ENCODE results near the gene RBM38. TPM values are rescaled to one million over a fixed set of nuclear protein-coding genes. Genes with fewer than 3 reads are reported as not detected.

RBM38 gene
- total and polyA plus RNA-seq, 2 of the 13 experiments (the other 11 are each of a cell fraction or from before 2014, with no cell fraction given): 24.2 to 34.2 TPM

DNA sequence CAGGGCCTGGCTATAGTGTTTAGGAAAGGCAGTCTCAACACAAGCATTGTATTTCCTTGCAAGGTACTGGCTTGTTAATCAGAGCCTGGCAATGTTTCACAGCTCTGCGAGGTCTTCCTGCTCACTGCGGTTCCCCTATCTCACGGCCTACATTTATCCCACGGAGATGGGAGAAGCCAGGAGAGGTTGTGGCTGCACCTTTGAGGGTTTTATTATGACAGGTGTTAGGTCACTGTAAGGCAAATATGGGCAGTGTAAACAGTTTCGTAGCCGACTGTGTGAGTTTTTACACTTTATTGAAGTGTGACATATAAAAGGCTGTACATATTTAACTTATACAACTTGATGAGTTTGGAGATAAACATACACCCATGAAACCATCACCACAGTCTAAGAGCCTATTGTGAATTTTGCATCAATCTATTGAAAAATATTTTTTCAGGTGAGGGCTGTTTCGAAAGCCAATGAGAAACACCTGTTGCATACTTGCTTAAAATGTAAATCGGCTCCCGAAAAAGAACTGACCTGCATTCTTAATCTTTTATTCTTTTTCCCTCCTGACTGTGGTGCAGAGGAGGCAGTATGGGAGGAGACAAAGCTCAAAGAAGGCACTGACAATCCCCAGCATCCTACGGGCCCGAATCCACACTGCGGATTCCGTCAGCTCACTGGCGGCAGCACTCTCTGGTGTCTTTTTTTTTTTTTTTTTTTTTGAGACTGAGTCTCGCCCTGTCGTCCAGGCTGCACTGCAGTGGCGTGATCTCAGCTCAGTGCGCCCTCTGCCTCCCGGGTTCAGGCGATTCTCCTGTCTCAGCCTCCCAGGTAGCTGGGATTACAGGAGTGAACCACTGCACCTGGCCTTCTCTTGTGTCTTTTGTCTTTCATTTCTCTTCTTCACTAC lies 7.5 kb upstream of the RBM38 start:
- in situ Hi-C loops (cut with HindIII; ENCODE audit: extremely low pct_ligation_motif_present, low pct_unique_long_range_greater_than_20kb) (loop anchor here (5.0 to 25.0 kb wide), 3 partner anchors 114 to 829 kb away; no protein-coding TSS in a partner anchor), intact Hi-C loops (cut with micrococcal nuclease; ENCODE audit: unreplicated experiment) (no loop called here)
- Histone ChIP-seq H3K36me3 (replicated peaks in 1 of 2; ENCODE audit: control insufficient read depth in 1 of 2, insufficient read depth in 2 of 2, low read length in 2 of 2) (peaks cover 8 to 11% of the 10 kb centered on the region in 2 experiments; a peak in 4 of 5 replicates), H3K4me2 (ENCODE audit: low read depth, low read length) (no peak overlapping the region), H3K4me3 (replicated peaks in 1 of 3; ENCODE audit: insufficient read depth in 1 of 3, low read depth in 2 of 3, low read length in 3 of 3) (no peak overlapping the region), H4K20me1 (ENCODE audit: insufficient read depth, low read length) (0 out of 2 replicates have a peak, but pooled peaks cover 4% of the 10 kb centered on the region), H3K9ac (ENCODE audit: insufficient read depth, low read depth, low read length) (0 out of 2 replicates have a peak overlapping the region, but pooled peaks have one; percentile 14), H3K9me3 (ENCODE audit: low read length) (no peaks in the 10 kb centered on the region), H3K79me2 (ENCODE audit: insufficient read depth, low read length) (no peaks in the 10 kb centered on the region), H3K4me1 (ENCODE audit: insufficient read depth, low read length) (0 out of 2 replicates have a peak, but pooled peaks cover 2% of the 10 kb centered on the region), H3K27ac (ENCODE audit: extremely low read length, insufficient read depth, low read length) (no peak overlapping the region), H3K27me3 (ENCODE audit: control insufficient read depth in 1 of 2, insufficient read depth in 2 of 2, low read length in 2 of 2) (no peaks in the 10 kb centered on the region), H2AFZ (ENCODE audit: low read length) (no peak overlapping the region)
- FAIRE-seq: no peak
- no peak for ATAC-seq
- TF ChIP-seq SMC3 (IDR thresholded peaks at IDR 0.05; ENCODE audit: low read length) (no peak), ZNF605 (CRISPR knock-in tag; IDR thresholded peaks at IDR 0.05) (no peak), HNRNPH1 (optimal IDR thresholded peaks at IDR 0.05; ENCODE audit: low read depth, low read length) (no peak), ZNF879 (CRISPR knock-in tag; IDR thresholded peaks at IDR 0.05) (no peak), SALL1 (CRISPR knock-in tag; IDR thresholded peaks at IDR 0.05) (no peak), EED (CRISPR knock-in tag; IDR thresholded peaks at IDR 0.05) (no peak), CHD4 (IDR thresholded peaks at IDR 0.05; ENCODE audit: borderline replicate concordance, low read length) (no peak)
- DNase-seq (ENCODE audit: low spot score): no peak
- CTCF ChIA-PET (ENCODE audit: low intra/inter-chr PET ratio, low total read pairs): interaction anchor here (2.2 to 5.2 kb wide), 2 partner anchors 52 to 110 kb away, joined by 5 to 127 read pairs; no protein-coding TSS in a partner anchor
- POLR2A ChIA-PET: no interaction called here
- BruUV-seq (replicated peaks): no TSS peak
- 96% methylated on average over 20 of the region's 20 CpGs for WGBS (ENCODE audit: low lambda C conversion rate)

DNA sequence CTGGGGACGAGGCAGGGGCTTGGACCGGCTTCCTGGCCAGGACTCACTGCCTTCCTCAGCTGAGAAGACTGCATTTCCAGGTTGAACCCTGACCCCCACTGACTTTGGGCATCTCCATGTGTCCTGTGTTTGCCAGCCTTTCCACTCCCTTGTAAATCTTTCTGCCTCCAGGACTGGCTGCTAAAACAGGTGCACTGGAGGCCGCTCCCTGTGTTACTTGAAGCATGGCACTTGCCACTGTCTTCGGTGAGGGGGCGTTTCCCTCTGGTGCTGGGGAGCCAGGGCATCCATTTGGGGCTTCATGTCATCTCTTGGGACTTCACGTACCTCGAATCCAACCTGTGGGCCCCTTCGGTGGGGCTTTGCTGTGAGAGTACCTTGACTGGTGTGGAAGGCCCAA lies 6.7 kb upstream of the RBM38 start:
- no peak overlapping the region for H2AFZ ChIP-seq (ENCODE audit: low read length)
- WGBS (ENCODE audit: low lambda C conversion rate): 92% methylated on average over 8 of the region's 8 CpGs
- no peak overlapping the region for H3K4me3 ChIP-seq (replicated peaks in 1 of 3; ENCODE audit: insufficient read depth in 1 of 3, low read depth in 2 of 3, low read length in 3 of 3)
- H3K4me1 ChIP-seq (ENCODE audit: insufficient read depth, low read length): peaks cover 6% of the 10 kb centered on the region
- FAIRE-seq (no peak), ATAC-seq (no peak), DNase-seq (ENCODE audit: low spot score) (no peak)
- no peak overlapping the region for H3K9ac ChIP-seq (ENCODE audit: insufficient read depth, low read depth, low read length)
- H3K27ac ChIP-seq (ENCODE audit: extremely low read length, insufficient read depth, low read length): no peak overlapping the region
- no peaks in the 10 kb centered on the region for H3K27me3 ChIP-seq (ENCODE audit: control insufficient read depth in 1 of 2, insufficient read depth in 2 of 2, low read length in 2 of 2)
- BruUV-seq (replicated peaks): no TSS peak
- ChIA-PET CTCF (ENCODE audit: low intra/inter-chr PET ratio, low total read pairs) (interaction anchor here (5.2 kb wide), 1 partner anchor 110 kb away, joined by 127 read pairs; no protein-coding TSS in a partner anchor), POLR2A (no interaction called here)
- H4K20me1 ChIP-seq (ENCODE audit: insufficient read depth, low read length): 0 out of 2 replicates have a peak, but pooled peaks cover 4% of the 10 kb centered on the region
- in situ Hi-C loops (cut with HindIII; ENCODE audit: extremely low pct_ligation_motif_present, low pct_unique_long_range_greater_than_20kb): loop anchor here (5.0 to 25.0 kb wide), 3 partner anchors 113 to 828 kb away; no protein-coding TSS in a partner anchor
- no peaks in the 10 kb centered on the region for H3K9me3 ChIP-seq (ENCODE audit: low read length)
- H3K36me3 ChIP-seq (replicated peaks in 1 of 2; ENCODE audit: control insufficient read depth in 1 of 2, insufficient read depth in 2 of 2, low read length in 2 of 2): peaks cover 6 to 9% of the 10 kb centered on the region in 2 experiments; a peak in 4 of 5 replicates
- no peak overlapping the region for H3K4me2 ChIP-seq (ENCODE audit: low read depth, low read length)
- intact Hi-C loops (cut with micrococcal nuclease; ENCODE audit: unreplicated experiment): no loop called here
- no peaks in the 10 kb centered on the region for H3K79me2 ChIP-seq (ENCODE audit: insufficient read depth, low read length)
- TF ChIP-seq FOXA1 (IDR thresholded peaks at IDR 0.05) (no peak), FOXA1 (CRISPR knock-in tag; IDR thresholded peaks at IDR 0.05) (no peak), ELF4 (CRISPR knock-in tag; IDR thresholded peaks at IDR 0.05; ENCODE audit: borderline replicate concordance) (no peak), NFIB (CRISPR knock-in tag; IDR thresholded peaks at IDR 0.05; ENCODE audit: borderline replicate concordance) (no peak), ZNF138 (CRISPR knock-in tag; IDR thresholded peaks at IDR 0.05; ENCODE audit: low read depth) (no peak)
- TF ChIP-seq, protein P1, sequence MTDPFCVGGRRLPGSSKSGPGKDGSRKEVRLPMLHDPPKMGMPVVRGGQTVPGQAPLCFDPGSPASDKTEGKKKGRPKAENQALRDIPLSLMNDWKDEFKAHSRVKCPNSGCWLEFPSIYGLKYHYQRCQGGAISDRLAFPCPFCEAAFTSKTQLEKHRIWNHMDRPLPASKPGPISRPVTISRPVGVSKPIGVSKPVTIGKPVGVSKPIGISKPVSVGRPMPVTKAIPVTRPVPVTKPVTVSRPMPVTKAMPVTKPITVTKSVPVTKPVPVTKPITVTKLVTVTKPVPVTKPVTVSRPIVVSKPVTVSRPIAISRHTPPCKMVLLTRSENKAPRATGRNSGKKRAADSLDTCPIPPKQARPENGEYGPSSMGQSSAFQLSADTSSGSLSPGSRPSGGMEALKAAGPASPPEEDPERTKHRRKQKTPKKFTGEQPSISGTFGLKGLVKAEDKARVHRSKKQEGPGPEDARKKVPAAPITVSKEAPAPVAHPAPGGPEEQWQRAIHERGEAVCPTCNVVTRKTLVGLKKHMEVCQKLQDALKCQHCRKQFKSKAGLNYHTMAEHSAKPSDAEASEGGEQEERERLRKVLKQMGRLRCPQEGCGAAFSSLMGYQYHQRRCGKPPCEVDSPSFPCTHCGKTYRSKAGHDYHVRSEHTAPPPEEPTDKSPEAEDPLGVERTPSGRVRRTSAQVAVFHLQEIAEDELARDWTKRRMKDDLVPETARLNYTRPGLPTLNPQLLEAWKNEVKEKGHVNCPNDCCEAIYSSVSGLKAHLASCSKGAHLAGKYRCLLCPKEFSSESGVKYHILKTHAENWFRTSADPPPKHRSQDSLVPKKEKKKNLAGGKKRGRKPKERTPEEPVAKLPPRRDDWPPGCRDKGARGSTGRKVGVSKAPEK (CRISPR knock-in tag; IDR thresholded peaks at IDR 0.05; ENCODE audit: borderline replicate concordance): no peak
- TF ChIP-seq, protein P2, sequence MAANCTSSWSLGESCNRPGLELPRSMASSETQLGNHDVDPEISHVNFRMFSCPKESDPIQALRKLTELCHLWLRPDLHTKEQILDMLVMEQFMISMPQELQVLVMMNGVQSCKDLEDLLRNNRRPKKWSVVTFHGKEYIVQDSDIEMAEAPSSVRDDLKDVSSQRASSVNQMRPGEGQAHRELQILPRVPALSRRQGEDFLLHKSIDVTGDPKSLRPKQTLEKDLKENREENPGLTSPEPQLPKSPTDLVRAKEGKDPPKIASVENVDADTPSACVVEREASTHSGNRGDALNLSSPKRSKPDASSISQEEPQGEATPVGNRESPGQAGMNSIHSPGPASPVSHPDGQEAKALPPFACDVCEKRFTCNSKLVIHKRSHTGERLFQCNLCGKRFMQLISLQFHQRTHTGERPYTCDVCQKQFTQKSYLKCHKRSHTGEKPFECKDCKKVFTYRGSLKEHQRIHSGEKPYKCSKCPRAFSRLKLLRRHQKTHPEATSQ (CRISPR knock-in tag; IDR thresholded peaks at IDR 0.05; ENCODE audit: borderline replicate concordance): no peak
